IPS DF 6.9 (cell line): ENCODE measurements around the gene KRTAP5-6.

Source experiments
- DNase-seq: peaks from one replicate; pipeline ENCODE4 v3.0.0-alpha.2; 2013; ENCODE audit warnings: low read depth, low spot score
- H3K27ac ChIP-seq: one replicate; pipeline ENCODE4 v1.5.1; 2013; ENCODE audit warnings: low read length, control low read depth
- H3K27me3 ChIP-seq: 2 replicates; pipeline ENCODE4 v1.6.1; 2013; ENCODE audit warnings: mild to moderate bottlenecking, low read length; ENCODE audit not compliant: control insufficient read depth, insufficient read depth
- H3K36me3 ChIP-seq: 2 replicates; pipeline ENCODE4 v1.6.1; 2013; ENCODE audit warnings: low read length; ENCODE audit not compliant: control insufficient read depth, insufficient read depth
- H3K4me1 ChIP-seq: 2 replicates; pipeline ENCODE4 v1.6.1; 2013; ENCODE audit warnings: low read length; ENCODE audit not compliant: control insufficient read depth, insufficient read depth
- H3K4me3 ChIP-seq: 2 replicates; pipeline ENCODE4 v1.5.1; 2013; ENCODE audit warnings: mild to moderate bottlenecking, low read length
- H3K9me3 ChIP-seq: 2 replicates; pipeline ENCODE4 v1.6.1; 2013; ENCODE audit warnings: low read length, inconsistent platforms; ENCODE audit not compliant: control insufficient read depth, insufficient read depth
- WGBS: extraction: QIAGEN DNeasy Blood & Tissue Kit; methylation state at CpG from one replicate; pipeline ENCODE4 v1.1.7; 2013; ENCODE audit warnings: mixed read lengths, missing lambda C conversion rate; ENCODE audit not compliant: insufficient read length, insufficient coverage; 5-methylcytosine and 5-hydroxymethylcytosine counted together

Gene KRTAP5-6

GRCh38 chr11:1693327-1694063 is 3.5 kb upstream of the KRTAP5-6 start:
- peaks cover 3% of the 10 kb centered on the region for H3K4me1 ChIP-seq
- no peaks in the 10 kb centered on the region for H3K36me3 ChIP-seq
- WGBS, result no CpG with 5 or more reads among the region's 37 CpGs
- H3K9me3 ChIP-seq, result no peaks in the 10 kb centered on the region
- no peak overlapping the region for H3K27ac ChIP-seq
- peak; percentile 63 for DNase-seq
- H3K27me3 ChIP-seq, result no peaks in the 10 kb centered on the region; the same call in 1 of the 2 replicates
- H3K4me3 ChIP-seq, result peak overlapping the region; percentile 29; the same call in 1 of the 2 replicates

- Histone ChIP-seq H3K4me3 (peak overlapping the region; percentile 29; the same call in 1 of the 2 replicates), H3K4me1 (peaks cover 3% of the 10 kb centered on the region), H3K9me3 (no peaks in the 10 kb centered on the region), H3K27ac (no peak overlapping the region), H3K27me3 (no peaks in the 10 kb centered on the region; the same call in 1 of the 2 replicates), H3K36me3 (no peaks in the 10 kb centered on the region)
- WGBS, result no CpG with 5 or more reads among the region's 45 CpGs
- peak; percentile 89 for DNase-seq
Measured at GRCh38 chr11:1694064-1694845, 2.7 kb upstream of the KRTAP5-6 start.

- whole genome bisulfite sequencing, result no CpG with 5 or more reads among the region's 15 CpGs
- Histone ChIP-seq H3K36me3 (no peaks in the 10 kb centered on the region), H3K27me3 (no peaks in the 10 kb centered on the region; the same call in 1 of the 2 replicates), H3K4me3 (no peak overlapping the region), H3K27ac (no peak overlapping the region), H3K4me1 (peaks cover 3% of the 10 kb centered on the region), H3K9me3 (no peaks in the 10 kb centered on the region)
- DNase-seq, result no peak
Measured at GRCh38 chr11:1694846-1695547, 2.0 kb upstream of the KRTAP5-6 start.

GRCh38 chr11:1695548-1696108 is 1.4 kb upstream of the KRTAP5-6 start:
- Histone ChIP-seq H3K4me3 (no peak overlapping the region), H3K9me3 (no peaks in the 10 kb centered on the region), H3K4me1 (peaks cover 3% of the 10 kb centered on the region), H3K36me3 (no peaks in the 10 kb centered on the region), H3K27me3 (no peaks in the 10 kb centered on the region; the same call in 1 of the 2 replicates), H3K27ac (no peak overlapping the region)
- no peak for DNase-seq
- no CpG with 5 or more reads among the region's 3 CpGs for WGBS

GRCh38 chr11:1699771-1700170 is 2.8 kb downstream of the KRTAP5-6 start:
- H3K4me1 ChIP-seq, result no peaks in the 10 kb centered on the region
- H3K36me3 ChIP-seq, result no peaks in the 10 kb centered on the region
- no peak overlapping the region for H3K4me3 ChIP-seq
- H3K27me3 ChIP-seq, result no peaks in the 10 kb centered on the region
- no peak for DNase-seq
- no peak overlapping the region for H3K27ac ChIP-seq
- no CpG with 5 or more reads among the region's 5 CpGs for WGBS
- no peaks in the 10 kb centered on the region for H3K9me3 ChIP-seq

- WGBS, result no CpG with 5 or more reads among the region's 10 CpGs
- Histone ChIP-seq H3K27me3 (no peaks in the 10 kb centered on the region), H3K4me1 (no peaks in the 10 kb centered on the region), H3K27ac (no peak overlapping the region), H3K36me3 (no peaks in the 10 kb centered on the region), H3K4me3 (no peak overlapping the region), H3K9me3 (no peaks in the 10 kb centered on the region)
- DNase-seq, result no peak
Measured at GRCh38 chr11:1701091-1701807, 4.3 kb downstream of the KRTAP5-6 start.

GRCh38 chr11:1702506-1702905 is 5.5 kb downstream of the KRTAP5-6 start:
- DNase-seq, result no peak
- H3K27me3 ChIP-seq, result no peaks in the 10 kb centered on the region

GRCh38 chr11:1703146-1703545 is 6.2 kb downstream of the KRTAP5-6 start:
- Histone ChIP-seq H3K9me3 (no peaks in the 10 kb centered on the region), H3K4me3 (no peak overlapping the region), H3K36me3 (no peaks in the 10 kb centered on the region), H3K27me3 (no peaks in the 10 kb centered on the region), H3K4me1 (no peaks in the 10 kb centered on the region), H3K27ac (no peak overlapping the region)
- no CpG with 5 or more reads among the region's 6 CpGs for WGBS
- DNase-seq, result no peak

More at GRCh38 chr11:1702506-1702905, 5.5 kb downstream of the KRTAP5-6 start:
- H3K9me3 ChIP-seq, result no peaks in the 10 kb centered on the region
- no peak overlapping the region for H3K4me3 ChIP-seq
- no peaks in the 10 kb centered on the region for H3K4me1 ChIP-seq
- H3K27ac ChIP-seq, result no peak overlapping the region
- H3K36me3 ChIP-seq, result no peaks in the 10 kb centered on the region
- no CpG with 5 or more reads among the region's 10 CpGs for WGBS

GRCh38 chr11:1705126-1706052 is 8.4 kb downstream of the KRTAP5-6 start:
- WGBS, result no CpG with 5 or more reads among the region's 15 CpGs
- H3K27ac ChIP-seq, result no peak overlapping the region
- H3K27me3 ChIP-seq, result no peaks in the 10 kb centered on the region
- H3K4me1 ChIP-seq, result no peaks in the 10 kb centered on the region
- H3K4me3 ChIP-seq, result no peak overlapping the region
- H3K9me3 ChIP-seq, result no peaks in the 10 kb centered on the region
- no peak for DNase-seq
- no peaks in the 10 kb centered on the region for H3K36me3 ChIP-seq
